ENCODE data around the gene AKAP3. TPM values are rescaled to one million over a fixed set of nuclear protein-coding genes. Genes with fewer than 3 reads are reported as not detected.

The AKAP3 gene
- 0.26 TPM for total RNA-seq
- long read RNA-seq: 0 reads

- peak; percentile 93 for DNase-seq (ENCODE audit: low spot score)
Measured at GRCh38 chr12:4648501-4649357, at the start of gene AKAP3, which contains the start of gene NDUFA9. AKAP3 (minus strand) TSS chr12:4649051; CDS start chr12:4638196, 10,855 bp downstream. NDUFA9 (plus strand) TSS chr12:4649114; CDS start chr12:4649127, 13 bp downstream.

GRCh38 chr12:4690760-4691159 lies 41.9 kb upstream of the AKAP3 start:
- DNase-seq (ENCODE audit: low spot score): no peak

DNA sequence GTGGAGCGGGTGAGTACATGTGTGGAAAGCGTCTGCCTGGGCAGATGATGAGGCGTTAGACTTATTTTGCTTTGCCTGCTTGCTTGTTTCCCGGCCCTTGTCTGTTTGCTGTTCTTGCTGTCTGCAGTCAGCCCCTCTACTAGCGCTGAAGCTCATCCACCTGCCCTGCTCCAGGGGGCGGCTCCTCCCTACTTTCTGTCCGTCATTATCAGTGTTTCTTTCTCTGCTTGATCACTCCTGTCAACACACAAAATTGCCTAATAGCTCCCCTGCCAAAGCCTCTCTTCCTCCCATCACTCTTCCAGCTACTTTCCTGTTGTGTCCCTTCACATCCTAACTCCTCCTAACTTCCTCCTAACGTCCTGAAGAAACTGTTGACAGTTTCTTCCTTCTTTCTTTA lies 36.5 kb upstream of the AKAP3 start:
- DNase-seq (ENCODE audit: low spot score): no peak

DNA sequence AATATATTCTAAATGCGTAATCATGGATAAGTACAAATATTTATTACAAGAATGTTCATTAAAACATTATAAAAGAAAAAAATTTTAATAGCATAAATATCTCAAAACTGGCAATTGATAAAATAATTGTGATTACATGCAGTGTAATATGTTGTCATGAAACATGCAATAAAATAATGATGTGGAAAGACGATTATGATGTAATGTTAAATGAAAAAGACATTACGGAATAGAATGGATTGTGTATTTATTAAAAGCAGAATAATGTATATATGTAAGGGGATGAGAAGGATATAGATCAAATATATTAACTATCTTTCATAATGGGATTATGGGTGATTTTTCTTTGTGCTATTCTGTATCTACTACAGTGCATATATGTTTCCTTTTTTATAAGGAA lies 32.9 kb upstream of the AKAP3 start:
- no peak for DNase-seq (ENCODE audit: low spot score)

DNA sequence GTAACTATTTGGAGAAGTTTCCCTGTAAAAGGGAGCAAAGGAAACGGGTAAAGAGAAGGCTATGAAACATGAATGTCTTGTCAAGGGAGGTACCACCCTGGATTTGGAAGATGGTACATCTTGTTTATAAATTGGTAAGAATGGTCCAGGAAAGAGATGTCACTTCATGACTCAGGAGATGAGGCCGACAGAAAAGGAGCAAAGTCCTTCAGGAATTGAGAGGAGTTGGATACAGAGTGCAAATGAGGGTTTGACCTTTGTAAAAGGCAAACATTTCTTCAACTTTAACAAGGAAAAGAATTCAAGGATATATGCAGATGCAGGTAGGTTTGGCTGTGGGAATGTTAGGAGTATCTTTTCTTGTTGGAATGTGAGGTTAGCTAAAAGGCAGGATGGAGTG lies 30.9 kb upstream of the AKAP3 start:
- no peak for DNase-seq (ENCODE audit: low spot score)

GRCh38 chr12:4665236-4665635 lies 16.4 kb upstream of the AKAP3 start:
- DNase-seq (ENCODE audit: low spot score): no peak

GRCh38 chr12:4663971-4664505 lies 15.2 kb upstream of the AKAP3 start:
- DNase-seq (ENCODE audit: low spot score): no peak

- no peak for DNase-seq (ENCODE audit: low spot score)
Measured at GRCh38 chr12:4653691-4654090, 4.8 kb upstream of the AKAP3 start.

- DNase-seq (ENCODE audit: low spot score): no peak
Measured at GRCh38 chr12:4653257-4653656, 4.4 kb upstream of the AKAP3 start.

- DNase-seq (ENCODE audit: low spot score): no peak
Measured at GRCh38 chr12:4649358-4649661, 459 bp upstream of the AKAP3 start.

GRCh38 chr12:4648104-4648500 lies 749 bp downstream of the AKAP3 start:
- DNase-seq (ENCODE audit: low spot score): no peak

DNA sequence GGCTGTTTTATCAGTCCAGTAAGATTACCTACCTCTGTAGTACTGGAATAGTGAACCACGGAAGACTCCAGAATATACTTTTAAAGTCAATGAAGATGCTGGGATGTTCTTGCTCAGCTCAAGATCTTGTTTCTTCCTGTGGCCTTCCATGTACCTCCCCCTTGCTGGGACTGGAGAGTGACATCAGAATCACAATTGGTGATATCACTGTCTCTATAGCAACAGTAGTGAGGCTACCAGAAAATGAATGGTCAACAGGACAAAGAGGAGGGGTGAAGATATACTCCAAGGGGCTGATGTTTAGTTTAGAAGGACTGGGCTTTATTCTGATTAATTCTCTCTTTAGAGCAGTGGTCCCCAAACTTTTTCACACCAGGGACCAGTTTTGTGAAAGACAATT lies 3.8 kb downstream of the AKAP3 start:
- DNase-seq (ENCODE audit: low spot score): no peak

DNA sequence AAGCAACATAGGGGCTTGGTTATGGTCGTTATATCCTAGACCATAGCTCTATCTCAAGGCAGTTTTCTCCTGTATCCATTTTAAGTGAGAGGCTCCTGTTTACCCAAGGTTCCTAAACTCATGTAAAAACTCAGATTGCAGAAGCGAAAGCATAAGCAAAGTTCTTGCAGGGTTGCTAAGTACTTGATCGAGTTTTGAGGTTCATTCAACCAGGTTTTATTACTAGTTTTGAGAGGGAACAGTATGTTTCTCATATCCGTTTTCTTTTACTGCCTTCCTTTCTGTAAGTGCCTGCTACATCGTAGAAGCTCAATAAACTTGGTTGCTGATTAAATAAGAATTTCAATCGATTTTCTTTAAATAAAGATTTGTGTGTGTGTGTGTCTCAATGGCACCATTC lies 5.1 kb downstream of the AKAP3 start:
- DNase-seq (ENCODE audit: low spot score): no peak

- no peak for DNase-seq (ENCODE audit: low spot score)
Measured at GRCh38 chr12:4630262-4630661, 18.6 kb downstream of the AKAP3 start.

GRCh38 chr12:4628406-4628805 lies 20.4 kb downstream of the AKAP3 start:
- no peak for DNase-seq (ENCODE audit: low spot score)

GRCh38 chr12:4626543-4626942 lies 22.3 kb downstream of the AKAP3 start:
- DNase-seq (ENCODE audit: low spot score): no peak

DNA sequence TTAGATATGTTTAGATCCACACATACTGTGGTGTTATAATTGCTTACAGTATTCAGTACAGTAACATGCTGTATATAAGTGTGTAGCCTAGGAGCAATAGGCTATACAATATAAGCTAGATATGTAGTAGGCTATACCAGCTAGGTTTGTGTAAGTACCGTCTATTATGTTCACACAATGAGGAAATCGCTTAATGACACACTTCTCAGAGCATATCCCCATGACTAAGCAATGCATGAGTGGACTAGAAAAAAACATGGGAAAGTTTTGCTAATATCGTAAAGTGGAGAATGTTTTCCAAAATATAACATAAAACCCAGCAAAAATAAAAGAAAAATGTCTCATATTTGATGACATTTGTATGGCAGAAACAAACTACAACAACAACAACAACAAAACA lies 27.3 kb downstream of the AKAP3 start:
- DNase-seq (ENCODE audit: low spot score): no peak

DNA sequence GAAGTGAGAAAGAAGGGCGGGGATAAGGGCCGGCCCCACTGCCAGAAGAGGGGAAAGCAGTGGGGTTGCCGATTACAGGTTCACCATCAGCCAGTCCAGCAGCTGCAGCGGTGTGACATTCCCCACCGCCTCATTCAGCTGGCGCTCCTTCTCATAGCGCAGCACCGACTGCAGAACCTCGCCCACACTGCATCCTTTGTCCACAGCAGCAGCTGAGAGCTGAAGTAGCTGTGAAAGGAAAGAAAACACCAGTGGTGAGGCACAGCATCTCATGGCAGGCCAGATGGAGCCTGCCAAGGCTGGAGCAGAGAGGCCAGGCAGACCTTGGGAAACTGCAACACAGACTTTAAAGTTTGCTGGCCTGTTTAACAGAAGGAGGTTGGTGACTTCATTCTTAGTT lies 33.2 kb downstream of the AKAP3 start:
- DNase-seq (ENCODE audit: low spot score): no peak

GRCh38 chr12:4610481-4610880 lies 38.4 kb downstream of the AKAP3 start:
- no peak for DNase-seq (ENCODE audit: low spot score)

GRCh38 chr12:4609071-4609470 lies 39.8 kb downstream of the AKAP3 start:
- DNase-seq (ENCODE audit: low spot score): no peak

- no peak for DNase-seq (ENCODE audit: low spot score)
Measured at GRCh38 chr12:4607056-4607455, 41.8 kb downstream of the AKAP3 start.

- no peak for DNase-seq (ENCODE audit: low spot score)
Measured at GRCh38 chr12:4604684-4605193, 44.1 kb downstream of the AKAP3 start.

DNA sequence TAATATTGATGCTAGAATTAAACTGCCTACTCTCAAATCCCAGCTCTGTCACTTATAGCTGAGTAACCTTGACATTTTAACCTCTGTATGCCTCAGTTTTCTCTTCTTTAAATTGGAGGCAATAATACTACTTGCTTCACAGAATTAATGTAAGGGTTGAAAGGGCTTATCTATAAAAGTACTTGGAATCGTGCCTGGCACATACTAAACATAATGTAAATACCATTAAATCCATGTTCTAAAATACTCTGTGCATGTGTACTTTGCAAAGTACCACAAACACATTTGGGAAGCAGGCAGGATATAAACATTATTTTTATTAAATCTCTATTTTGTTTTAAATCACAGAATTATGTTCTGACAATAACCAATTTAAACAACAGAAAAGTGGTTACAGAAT lies 44.9 kb downstream of the AKAP3 start:
- DNase-seq (ENCODE audit: low spot score): no peak

Measured in mesenteric fat pad (tissue), 1 donor.